ENCODE data around the gene SLC39A13.

SLC39A13 gene

GRCh38 chr11:47406896-47407745 lies 1.3 kb upstream of the SLC39A13 start:
- DNase-seq, result no peak

- no peak for DNase-seq
Measured at GRCh38 chr11:47408598-47409439, 429 bp downstream of the SLC39A13 start.

- DNase-seq, result no peak
Measured at GRCh38 chr11:47409440-47410369, 1.3 kb downstream of the SLC39A13 start.

GRCh38 chr11:47410370-47411264 lies 2.2 kb downstream of the SLC39A13 start:
- no peak for DNase-seq

GRCh38 chr11:47411884-47412746 lies 3.7 kb downstream of the SLC39A13 start:
- DNase-seq, result no peak

GRCh38 chr11:47413351-47413750 lies 5.0 kb downstream of the SLC39A13 start:
- DNase-seq, result no peak

- no peak for DNase-seq
Measured at GRCh38 chr11:47413908-47414684, 5.7 kb downstream of the SLC39A13 start.

GRCh38 chr11:47414685-47415070 lies 6.3 kb downstream of the SLC39A13 start:
- DNase-seq, result no peak

- no peak for DNase-seq
Measured at GRCh38 chr11:47415091-47415854, 6.9 kb downstream of the SLC39A13 start.

- peak; percentile 93 for DNase-seq
Measured at GRCh38 chr11:47415949-47416472, 7.6 kb downstream of the SLC39A13 start.

- DNase-seq, result no peak
Measured at GRCh38 chr11:47417712-47418111, 9.3 kb downstream of the SLC39A13 start.

- DNase-seq, result no peak
Measured at GRCh38 chr11:47418454-47419259, 10.3 kb downstream of the SLC39A13 start.

- DNase-seq, result no peak
Measured at GRCh38 chr11:47425611-47426010, 17.2 kb downstream of the SLC39A13 start.

GRCh38 chr11:47426062-47426956 lies 17.9 kb downstream of the SLC39A13 start, which contains the start of gene PSMC3:
PSMC3 (minus strand) TSS chr11:47426439; CDS start chr11:47426279, 160 bp downstream.
- DNase-seq, result peak; percentile 99

- no peak for DNase-seq
Measured at GRCh38 chr11:47430524-47430923, 22.1 kb downstream of the SLC39A13 start.

- no peak for DNase-seq
Measured at GRCh38 chr11:47431356-47432083, 23.1 kb downstream of the SLC39A13 start.

Measured in femur (tissue), 1 donor.